ENCODE data around the gene MPZL2. TPM values are rescaled to one million over a fixed set of nuclear protein-coding genes. Genes with fewer than 3 reads are reported as not detected.

MPZL2 gene
- total and polyA plus RNA-seq, 9 of the 15 experiments (the other 6 are each of a cell fraction or from before 2014, with no cell fraction given) = 0.09 to 0.28 (median 0.18) TPM; not detected in 2

GRCh38 chr11:118251858-118252652 is 12.0 kb downstream of the MPZL2 start, which contains the start of gene MPZL3 (continued):
- no peak for TF ChIP-seq ZBTB26 (CRISPR knock-in tag; IDR thresholded peaks at IDR 0.05)
- peak; percentile 88 for TF ChIP-seq ZNF740 (CRISPR knock-in tag; IDR thresholded peaks at IDR 0.05)
- TF ChIP-seq ZNF740 (tag; IDR thresholded peaks at IDR 0.05) = peak in 1 of 2 experiments; percentile 42; a peak in 1 of 4 replicates
- no peak for TF ChIP-seq PHTF2 (CRISPR knock-in tag; IDR thresholded peaks at IDR 0.05)
- TF ChIP-seq KLF6 (CRISPR knock-in tag; IDR thresholded peaks at IDR 0.05; ENCODE audit: borderline replicate concordance) = no peak
- no peak for TF ChIP-seq BCL6 (CRISPR knock-in tag; IDR thresholded peaks at IDR 0.05)
- TF ChIP-seq RBBP5 (IDR thresholded peaks at IDR 0.05; ENCODE audit: borderline replicate concordance, insufficient read depth, low read length, poor library complexity, severe bottlenecking) = peak; percentile 94
- TF ChIP-seq ELK1 (CRISPR knock-in tag; IDR thresholded peaks at IDR 0.05) = no peak
- TF ChIP-seq TEAD4 (IDR thresholded peaks at IDR 0.05; ENCODE audit: low read length) = no peak; the same call in 1 of the 2 replicates
- TF ChIP-seq TEAD4 (CRISPR knock-in tag; IDR thresholded peaks at IDR 0.05; ENCODE audit: borderline replicate concordance) = no peak
- no peak for TF ChIP-seq E2F4 (CRISPR knock-in tag; IDR thresholded peaks at IDR 0.05; ENCODE audit: low read depth)
- no peak for TF ChIP-seq PTTG1 (tag; IDR thresholded peaks at IDR 0.05; ENCODE audit: low read depth)
- no peak for TF ChIP-seq ILF3 (IDR thresholded peaks at IDR 0.05; ENCODE audit: borderline replicate concordance)
- TF ChIP-seq CCNT2 (IDR thresholded peaks at IDR 0.05; ENCODE audit: borderline replicate concordance, extremely low read depth, insufficient read length, low read depth, low read length) = no peak
- peak; percentile 57; the same call in 1 of the 2 replicates for TF ChIP-seq CC2D1A (IDR thresholded peaks at IDR 0.05)
- TF ChIP-seq TFAM (CRISPR knock-in tag; conservative IDR thresholded peaks at IDR 0.05) = no peak
- peak; percentile 36 to 69; a peak in 3 of 4 replicates for TF ChIP-seq TRIM24 (IDR thresholded peaks at IDR 0.05)

Data from K562 (cell line).